Raji (cell line): ENCODE measurements around the gene MLN.

Source experiments
- POLR2A ChIP-seq: IDR thresholded peaks from 2 replicates; pipeline ENCODE4 v1.6.1; 2011; ENCODE audit warnings: low read depth, low read length, control low read depth; ENCODE audit not compliant: insufficient read depth

Gene MLN

GRCh38 chr6:33803571-33804053 lies at the start of gene MLN:
MLN (minus strand) TSS chr6:33804003; CDS start chr6:33801163, 2,840 bp downstream.
- TF ChIP-seq POLR2A: no peak

GRCh38 chr6:33853026-33853425 lies 49.2 kb upstream of the MLN start:
- no peak for TF ChIP-seq POLR2A

DNA sequence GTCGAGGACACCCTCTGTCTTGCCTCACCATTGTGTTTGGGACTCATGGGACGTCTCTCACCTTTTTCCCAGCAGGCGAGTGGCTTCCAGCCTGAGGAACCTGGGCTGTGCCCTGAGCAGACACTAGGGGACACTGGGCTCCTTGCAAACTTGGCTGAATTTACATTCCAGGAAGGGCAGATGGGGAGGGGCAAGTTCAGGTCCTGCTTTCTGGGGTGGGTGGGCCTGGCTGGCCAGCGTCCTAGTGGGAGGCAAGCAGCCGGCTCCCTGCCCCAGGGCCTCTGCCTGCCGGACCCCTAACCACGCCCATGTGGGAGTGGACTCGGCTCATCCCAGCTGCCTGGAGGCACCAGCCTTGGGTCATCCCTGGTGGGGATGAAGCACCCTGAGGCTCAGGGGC lies 48.2 kb upstream of the MLN start:
- TF ChIP-seq POLR2A: no peak

- TF ChIP-seq POLR2A: no peak
Measured at GRCh38 chr6:33850869-33851541, 47.2 kb upstream of the MLN start.

- TF ChIP-seq POLR2A: no peak
Measured at GRCh38 chr6:33850296-33850695, 46.5 kb upstream of the MLN start.

DNA sequence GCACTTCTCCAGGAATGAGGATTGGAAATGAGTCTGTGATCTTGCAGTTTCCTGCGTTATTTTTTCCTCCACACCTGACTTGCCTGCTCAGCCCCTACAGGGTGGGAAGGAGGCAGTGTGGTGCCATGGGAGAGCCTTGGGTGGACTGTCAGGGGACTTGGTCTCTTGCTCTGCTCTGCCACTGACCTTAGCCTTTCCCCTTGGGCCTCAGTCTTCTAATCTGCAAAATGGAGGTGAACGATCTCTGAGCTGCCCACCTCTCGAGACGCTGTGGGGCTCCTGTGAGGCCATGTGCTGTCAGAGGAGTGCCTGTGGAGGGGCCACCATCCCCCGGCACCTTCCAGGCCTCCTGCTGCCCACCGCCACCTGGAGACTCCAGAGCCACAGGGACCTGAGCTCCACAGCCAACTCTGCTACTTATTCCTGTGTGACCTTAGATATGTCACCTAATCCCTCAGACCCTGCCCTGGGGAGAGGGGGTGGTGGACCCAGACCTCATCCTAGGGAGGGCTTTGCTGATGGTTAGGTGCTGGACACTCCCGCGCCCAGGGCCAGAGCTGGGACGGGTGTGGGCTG lies 45.8 kb upstream of the MLN start:
- no peak for TF ChIP-seq POLR2A

- TF ChIP-seq POLR2A: no peak
Measured at GRCh38 chr6:33848484-33848883, 44.7 kb upstream of the MLN start.

DNA sequence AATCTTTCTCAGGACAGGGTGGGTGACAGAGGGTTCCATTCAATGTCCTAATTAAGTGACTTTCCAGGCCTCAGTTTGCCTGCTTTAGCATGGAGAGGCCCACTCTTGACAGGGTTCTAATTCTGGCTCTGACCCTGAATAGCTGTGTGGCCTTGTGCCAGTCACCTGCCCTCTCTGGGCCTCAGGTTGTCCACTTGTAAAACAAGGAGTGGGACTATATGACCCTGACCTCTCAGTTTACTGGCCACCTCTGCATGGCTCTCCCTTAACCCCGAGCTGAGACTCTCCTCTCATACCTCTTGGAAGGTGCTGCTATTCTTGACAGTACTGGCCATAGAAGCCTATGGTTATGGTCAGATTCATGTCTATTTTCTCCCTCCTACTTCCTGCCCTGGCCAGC lies 44.1 kb upstream of the MLN start:
- TF ChIP-seq POLR2A: no peak

DNA sequence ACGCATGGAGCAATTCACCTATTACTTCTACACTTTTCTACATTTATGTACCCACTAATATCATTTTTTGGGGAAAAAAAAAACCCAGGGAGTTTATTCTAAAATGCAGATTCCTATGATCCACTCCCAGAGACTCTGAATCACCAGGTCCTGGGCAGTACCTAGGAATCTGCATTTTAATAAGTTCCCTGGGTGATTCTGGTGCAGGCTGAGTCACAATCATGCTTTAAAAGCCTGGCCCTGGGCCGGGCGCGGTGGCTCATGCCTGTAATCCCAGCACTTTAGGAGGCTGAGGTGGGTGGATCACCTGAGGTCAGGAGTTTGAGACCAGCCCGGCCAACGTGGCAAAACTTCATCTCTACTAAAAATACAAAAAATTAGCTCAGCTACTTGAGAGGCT lies 43.3 kb upstream of the MLN start:
- no peak for TF ChIP-seq POLR2A

GRCh38 chr6:33846226-33846625 lies 42.4 kb upstream of the MLN start:
- TF ChIP-seq POLR2A: no peak

DNA sequence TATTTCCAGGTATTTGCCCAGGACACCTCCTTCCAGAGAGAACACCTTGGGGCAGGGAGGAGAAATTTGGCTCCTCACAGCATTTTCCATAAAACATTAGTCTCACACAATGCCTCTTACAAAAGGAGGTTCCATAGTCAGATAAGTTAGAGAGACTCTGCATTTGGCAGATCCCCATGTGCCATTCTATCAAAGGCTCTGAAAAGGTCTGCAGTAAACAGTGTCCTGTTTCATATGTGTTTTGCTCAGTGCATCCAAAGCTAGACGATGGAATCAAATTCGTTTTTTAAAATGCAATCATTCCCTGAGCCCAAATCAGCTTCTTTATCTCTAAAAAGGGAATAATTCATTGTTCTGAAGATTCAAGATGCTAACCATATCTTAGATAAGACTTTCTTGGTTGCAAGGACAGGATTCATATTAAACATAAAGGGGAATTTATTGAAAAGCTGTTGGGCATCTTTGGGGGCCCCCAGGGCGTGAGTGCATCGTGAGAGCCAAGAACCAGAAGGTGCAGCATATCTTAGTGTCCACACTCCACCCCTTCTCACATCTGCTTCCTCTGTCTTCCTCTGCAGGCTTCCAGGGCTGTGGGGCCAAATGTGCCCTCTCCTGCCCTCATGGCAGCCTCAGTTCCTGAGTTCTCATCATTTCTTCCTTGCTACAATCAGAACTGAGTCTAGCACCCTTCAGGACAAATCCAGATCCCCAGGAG lies 41.4 kb upstream of the MLN start:
- TF ChIP-seq POLR2A: no peak

- no peak for TF ChIP-seq POLR2A
Measured at GRCh38 chr6:33843131-33844121, 39.6 kb upstream of the MLN start.

DNA sequence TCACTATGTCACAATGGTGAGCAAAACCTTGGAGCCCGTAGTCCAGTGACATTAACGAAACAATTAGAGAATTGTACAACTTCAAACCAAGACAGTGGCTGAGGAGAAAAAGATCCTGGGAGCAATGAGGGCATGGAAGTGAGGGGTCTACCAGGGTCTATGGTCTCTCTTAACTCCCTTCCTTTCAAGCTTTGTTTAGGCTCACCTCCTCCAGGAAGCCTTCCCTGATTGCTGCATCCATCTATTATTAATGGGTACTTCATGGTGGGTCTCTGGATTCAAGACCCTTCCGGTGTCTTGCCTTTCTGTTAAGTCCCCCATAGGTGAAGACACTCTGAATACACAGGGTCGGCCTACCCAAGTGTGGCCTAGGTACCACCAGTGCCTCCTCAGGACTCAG lies 38.1 kb upstream of the MLN start:
- TF ChIP-seq POLR2A: no peak

GRCh38 chr6:33841070-33841469 lies 37.3 kb upstream of the MLN start:
- TF ChIP-seq POLR2A: no peak
